Mucosa of descending colon (tissue), 3 donors: ENCODE data around the gene ZNF771. TPM values are rescaled to one million over a fixed set of nuclear protein-coding genes. Genes with fewer than 3 reads are reported as not detected.

Experiments
- ATAC-seq: fragments of 200-7000 bp; cut with Tn5 transposase; one replicate; pipeline ENCODE4 v1.9.1; 2020; ENCODE audit warnings: mild to moderate bottlenecking, moderate library complexity
- DNase-seq, 3 donors: peaks; one replicate each; pipeline ENCODE4 v3.0.0-alpha.2; 2020
- H3K36me3 ChIP-seq: fragments of 200-600 bp; one replicate; pipeline ENCODE4 v1.8.0; 2021; ENCODE audit warnings: low read depth, mild to moderate bottlenecking
- H3K4me1 ChIP-seq: fragments of 200-600 bp; one replicate; pipeline ENCODE4 v1.8.0; 2021; ENCODE audit warnings: low read depth, mild to moderate bottlenecking
- H3K4me3 ChIP-seq: fragments of 200-600 bp; one replicate; pipeline ENCODE4 v1.8.0; 2021; ENCODE audit warnings: mild to moderate bottlenecking
- H3K9me3 ChIP-seq: fragments of 200-600 bp; one replicate; pipeline ENCODE4 v1.8.0; 2021; ENCODE audit warnings: mild to moderate bottlenecking
- intact Hi-C, 2 donors: fragments of 100-400 bp; cut with DNase I in 1 of 2; cut with micrococcal nuclease in 1 of 2; formaldehyde crosslinking; loops; one replicate each; pipeline versions ENCODE4 v1.11.0 to v1.11.1; 2022; cut with DNase I, micrococcal nuclease
- total RNA-seq, 3 donors: library from RNA; stranded (reverse); fragmentation: NEBNext Ultra II Directional in 2 of 3; extraction: Animal tissue kit (Norgen Biotek cat#: 25700) in 2 of 3; gene quantifications; one replicate each; pipeline versions ENCODE4 v1.2.1 to v1.2.4, GENCODE V29; 2021 to 2023
- TF ChIP-seq, protein P1 (sequence below): fragments of 200-600 bp; IDR thresholded peaks from one replicate; pipeline ENCODE4 v1.8.0; 2022; ENCODE audit warnings: antibody characterized with exemption, mild to moderate bottlenecking
- donor health status: DM: no; HTN: no; CAD: no; lungs with moderate emphysema.
- donor health status: DM: no; HTN: no; CAD: no.
- donor health status: DM: no; HTN: yes; CAD: no.

The ZNF771 gene
- total RNA-seq, 3 donors from 2014 or later = 3.8 to 11.6 (median 4.3) TPM

DNA sequence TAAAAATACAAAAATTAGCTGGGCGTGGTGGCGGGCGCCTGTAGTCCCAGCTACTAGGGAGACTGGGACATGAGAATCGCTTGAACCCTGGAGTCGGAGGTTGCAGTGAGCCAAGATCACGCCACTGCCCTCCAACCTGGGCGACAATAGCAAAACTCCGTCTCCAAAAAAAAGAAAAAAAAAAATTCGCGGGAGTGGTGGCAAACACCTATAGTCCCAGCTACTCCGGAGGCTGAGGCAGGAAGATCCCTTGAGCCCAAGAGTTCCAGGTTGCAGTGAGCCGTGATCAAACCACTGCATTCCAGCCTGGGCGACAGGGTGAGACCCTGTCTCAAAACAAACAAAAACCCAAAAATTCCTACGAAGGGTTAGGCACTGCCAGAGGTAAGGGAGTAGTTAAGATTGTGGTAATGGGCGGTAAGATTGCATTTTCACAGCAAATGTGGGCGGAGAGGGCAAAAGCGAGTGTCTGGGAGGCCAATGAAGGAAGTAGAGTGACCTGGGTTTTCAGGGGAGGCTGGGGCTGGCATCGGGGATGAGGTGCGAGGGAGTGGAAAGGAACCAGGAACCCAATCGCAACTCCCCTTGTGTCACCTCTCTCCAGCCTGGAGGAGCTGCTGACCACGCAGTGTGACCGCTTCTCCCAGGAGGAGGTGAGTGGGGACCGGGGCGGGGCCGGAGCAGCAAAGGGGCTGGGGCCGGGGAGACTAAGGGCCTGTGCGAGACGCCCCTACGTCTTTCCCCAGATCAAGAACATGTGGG, 30.2 kb upstream of the ZNF771 start:
- DNase-seq = no peak
- intact Hi-C loops = no loop called here

DNA sequence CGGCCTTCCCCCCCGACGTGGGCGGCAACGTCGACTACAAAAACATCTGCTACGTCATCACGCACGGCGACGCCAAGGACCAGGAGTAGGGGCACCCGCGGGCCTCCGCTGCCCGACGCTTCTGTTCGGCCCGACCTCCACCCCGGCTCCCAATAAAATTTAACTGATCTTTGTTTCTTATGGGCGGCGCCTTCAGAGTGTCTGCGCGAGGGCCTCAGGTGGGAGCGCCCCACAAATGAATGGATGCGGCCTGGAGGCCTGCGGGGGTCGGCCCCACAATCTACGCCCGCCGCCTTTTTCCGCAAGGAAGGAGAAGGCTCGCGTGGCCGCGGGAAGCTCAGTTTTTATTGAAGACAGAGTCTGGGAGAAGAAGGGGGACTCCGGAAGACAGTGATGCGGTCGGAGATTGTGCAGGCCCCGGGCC, 29.6 kb upstream of the ZNF771 start:
- peak; percentile 70 for ATAC-seq
- intact Hi-C loops = no loop called here
- TF ChIP-seq, protein P1, sequence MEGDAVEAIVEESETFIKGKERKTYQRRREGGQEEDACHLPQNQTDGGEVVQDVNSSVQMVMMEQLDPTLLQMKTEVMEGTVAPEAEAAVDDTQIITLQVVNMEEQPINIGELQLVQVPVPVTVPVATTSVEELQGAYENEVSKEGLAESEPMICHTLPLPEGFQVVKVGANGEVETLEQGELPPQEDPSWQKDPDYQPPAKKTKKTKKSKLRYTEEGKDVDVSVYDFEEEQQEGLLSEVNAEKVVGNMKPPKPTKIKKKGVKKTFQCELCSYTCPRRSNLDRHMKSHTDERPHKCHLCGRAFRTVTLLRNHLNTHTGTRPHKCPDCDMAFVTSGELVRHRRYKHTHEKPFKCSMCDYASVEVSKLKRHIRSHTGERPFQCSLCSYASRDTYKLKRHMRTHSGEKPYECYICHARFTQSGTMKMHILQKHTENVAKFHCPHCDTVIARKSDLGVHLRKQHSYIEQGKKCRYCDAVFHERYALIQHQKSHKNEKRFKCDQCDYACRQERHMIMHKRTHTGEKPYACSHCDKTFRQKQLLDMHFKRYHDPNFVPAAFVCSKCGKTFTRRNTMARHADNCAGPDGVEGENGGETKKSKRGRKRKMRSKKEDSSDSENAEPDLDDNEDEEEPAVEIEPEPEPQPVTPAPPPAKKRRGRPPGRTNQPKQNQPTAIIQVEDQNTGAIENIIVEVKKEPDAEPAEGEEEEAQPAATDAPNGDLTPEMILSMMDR = no peak
- Histone ChIP-seq H3K9me3 (no peaks in the 10 kb centered on the region), H3K36me3 (no peaks in the 10 kb centered on the region), H3K4me1 (peaks cover 11% of the 10 kb centered on the region), H3K4me3 (peak overlapping the region; percentile 33)
- DNase-seq = peak; percentile 94 to 96 (median 96)

More for the DNA sequence above, 30.2 kb upstream of the ZNF771 start:
- no peaks in the 10 kb centered on the region for H3K9me3 ChIP-seq
- H3K4me3 ChIP-seq = peak overlapping the region; percentile 33
- TF ChIP-seq, protein P1 = no peak
- no peak for ATAC-seq
- H3K36me3 ChIP-seq = no peaks in the 10 kb centered on the region
- peaks cover 11% of the 10 kb centered on the region for H3K4me1 ChIP-seq

DNA sequence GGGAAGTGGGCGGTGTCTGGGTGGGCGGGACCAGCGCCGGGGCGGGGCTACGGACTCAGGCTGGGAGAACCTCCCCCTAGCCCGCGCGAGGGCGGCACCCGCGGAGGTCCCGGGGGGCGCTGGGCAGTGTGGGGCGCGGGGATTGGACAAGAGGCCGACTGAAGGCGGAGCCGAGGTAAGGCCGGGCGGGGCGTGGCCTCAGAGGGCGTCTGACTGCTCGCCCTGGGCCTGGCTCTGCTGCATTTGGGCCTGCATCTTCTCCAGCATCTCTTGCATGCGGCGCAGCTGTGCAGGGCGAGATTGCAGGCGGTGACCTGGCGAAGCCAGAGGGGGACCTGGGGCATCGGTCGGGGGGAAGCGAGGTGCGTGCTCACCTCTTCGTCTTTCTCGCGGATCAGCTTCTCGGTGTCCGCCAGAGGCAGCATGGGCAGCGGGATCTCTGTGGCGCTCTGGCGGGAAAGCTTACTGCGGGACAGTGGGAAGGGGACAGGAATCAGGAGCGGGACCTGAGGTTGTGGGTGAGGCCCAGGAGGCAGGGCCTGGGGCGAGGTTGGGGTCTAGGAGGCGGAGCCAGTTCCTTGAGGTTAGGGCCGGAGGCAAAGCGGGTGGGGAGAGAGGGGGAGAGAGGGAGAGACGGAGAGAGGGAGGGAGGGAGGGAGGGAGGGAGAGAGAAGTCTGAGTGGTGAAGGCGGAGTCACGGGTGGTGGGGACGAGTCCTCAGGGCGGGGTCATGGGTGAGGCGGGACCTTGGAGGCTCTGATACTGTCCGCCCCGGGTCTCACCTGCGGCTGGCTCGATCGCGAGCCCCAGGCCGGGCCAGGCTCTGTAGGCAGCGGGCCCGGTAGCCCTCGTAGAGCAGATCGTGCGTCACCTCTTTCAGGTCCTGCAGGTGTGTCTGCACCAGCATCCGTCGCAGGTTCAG, 28.9 kb upstream of the ZNF771 start:
- intact Hi-C loops = no loop called here

DNA sequence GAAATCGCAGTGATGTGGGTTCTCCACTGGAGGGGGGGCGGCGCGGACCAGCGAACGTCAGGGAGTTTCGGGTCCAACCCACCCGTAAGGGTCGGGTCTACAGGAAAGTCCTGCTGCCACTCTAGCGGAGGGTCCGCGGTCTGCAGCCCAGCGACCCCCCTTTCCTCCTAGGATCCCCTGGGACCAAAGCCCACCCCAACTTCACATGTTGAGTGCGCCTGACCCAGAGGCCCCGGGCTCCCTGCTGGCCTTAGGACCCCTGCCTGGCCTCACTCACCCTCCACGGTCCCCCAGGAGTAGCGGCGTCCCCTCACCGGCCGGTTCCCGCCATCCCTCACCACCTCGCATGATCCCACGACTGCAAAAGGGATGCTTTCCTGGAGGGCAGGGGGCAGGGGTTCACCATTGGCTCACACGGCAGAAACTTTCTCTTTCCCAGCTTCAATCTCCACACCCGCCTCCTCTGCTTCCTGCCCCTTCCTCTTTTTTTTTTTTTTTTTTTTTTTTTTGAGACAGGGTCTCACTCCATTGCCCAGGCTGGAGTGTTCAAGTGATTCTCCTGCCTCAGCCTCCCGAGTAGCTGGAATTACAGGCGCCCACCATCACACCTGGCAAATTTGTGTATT, 28.1 kb upstream of the ZNF771 start:
- TF ChIP-seq, protein P1 = no peak
- DNase-seq (no peak), ATAC-seq (no peak)
- no peaks in the 10 kb centered on the region for H3K36me3 ChIP-seq
- no peak overlapping the region for H3K4me3 ChIP-seq
- H3K4me1 ChIP-seq = peaks cover 11% of the 10 kb centered on the region
- intact Hi-C loops = no loop called here
- no peaks in the 10 kb centered on the region for H3K9me3 ChIP-seq

More for the DNA sequence above, 28.9 kb upstream of the ZNF771 start:
- Histone ChIP-seq H3K4me1 (peaks cover 11% of the 10 kb centered on the region), H3K36me3 (no peaks in the 10 kb centered on the region), H3K4me3 (peak overlapping the region; percentile 33), H3K9me3 (no peaks in the 10 kb centered on the region)
- DNase-seq = peak; percentile 99 to 100 (median 100)
- TF ChIP-seq, protein P1 = no peak
- ATAC-seq = peak; percentile 93

DNA sequence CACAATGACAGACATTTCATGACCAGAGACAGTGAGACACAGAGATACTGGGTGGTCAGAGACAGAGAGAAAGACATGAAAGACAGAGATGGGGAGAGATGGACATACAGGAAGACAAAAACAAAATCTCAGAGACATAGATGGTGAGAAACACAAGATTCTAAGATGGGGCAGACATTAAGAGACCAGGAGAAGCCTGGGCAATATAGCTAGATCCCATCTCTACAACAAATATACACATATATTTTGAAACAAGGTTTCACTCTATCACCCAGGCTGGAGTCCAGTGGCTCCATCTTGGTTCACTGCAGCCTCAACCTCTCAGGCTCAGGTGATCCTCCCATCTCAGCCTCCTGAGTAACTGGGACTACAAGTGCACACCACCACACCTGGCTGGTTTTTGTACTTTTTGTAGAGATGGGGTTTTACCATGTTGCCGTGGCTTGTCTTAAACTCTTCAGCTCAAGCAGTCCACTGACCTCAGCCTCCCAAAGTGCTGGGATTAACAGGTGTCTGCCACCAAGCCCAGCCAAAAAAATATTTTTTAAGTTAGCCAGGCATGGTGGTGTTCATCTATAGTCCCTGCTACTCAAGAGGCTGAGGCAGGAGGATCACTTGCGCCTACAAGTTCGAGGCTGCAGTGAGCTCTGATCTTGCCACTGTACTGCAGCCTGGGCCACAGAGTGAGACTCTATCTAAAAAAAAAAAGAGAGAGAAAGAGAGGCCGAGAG, 27.2 kb upstream of the ZNF771 start:
- Histone ChIP-seq H3K9me3 (no peaks in the 10 kb centered on the region), H3K36me3 (no peaks in the 10 kb centered on the region), H3K4me1 (peaks cover 11% of the 10 kb centered on the region), H3K4me3 (no peak overlapping the region)
- TF ChIP-seq, protein P1 = no peak
- intact Hi-C loops = no loop called here
- DNase-seq (no peak), ATAC-seq (no peak)
